SKM-1 treated with dmso at 0.1 percent for 144 hours (cell line): ENCODE results near the gene TKTL1.

ENCODE experiments used
- DNase-seq: peaks from one replicate; lab custom pipeline; 2025; ENCODE audit not compliant: unreplicated experiment; lab: John Stamatoyannopoulos, UW

Gene TKTL1

DNA sequence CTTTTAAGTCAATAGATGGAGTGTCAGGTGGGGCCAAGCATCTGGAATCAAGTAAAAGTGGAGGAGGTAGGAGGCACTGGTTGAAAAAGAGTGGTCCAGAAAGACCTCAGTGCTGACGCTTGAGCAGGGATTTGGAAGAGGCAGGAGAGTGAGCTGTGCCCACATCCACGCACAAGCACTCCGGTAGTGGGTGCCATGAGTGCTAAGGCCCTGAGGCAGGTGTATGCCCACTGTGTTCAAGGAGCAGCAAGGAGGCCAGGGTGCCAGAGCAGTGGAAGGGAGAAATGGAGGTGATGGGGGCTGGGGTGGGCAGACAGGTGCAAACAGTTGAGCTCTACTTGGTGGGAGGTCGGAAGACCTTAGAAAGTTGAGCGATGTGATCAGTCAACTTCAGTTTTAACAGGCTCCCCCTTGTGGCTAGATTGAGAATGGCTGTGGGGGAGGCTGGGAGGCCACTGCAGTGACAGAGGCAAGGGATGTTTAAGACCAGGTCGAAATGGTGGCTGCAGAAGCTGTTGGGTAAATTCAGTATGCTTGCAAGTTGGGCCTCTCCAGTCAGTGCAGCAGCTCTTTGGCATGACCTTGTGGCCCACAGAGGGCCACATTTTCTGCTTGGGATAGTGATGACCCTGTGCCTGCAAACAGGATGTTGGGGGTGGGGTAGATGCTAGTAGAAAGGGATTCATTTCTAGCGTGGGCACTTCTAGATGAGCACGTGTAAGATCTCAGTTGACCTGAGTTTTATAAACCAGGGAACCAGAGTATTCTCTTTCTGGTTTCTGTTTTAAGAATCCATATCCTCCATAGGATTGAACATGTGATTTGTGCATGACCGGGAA lies 12.7 kb downstream of the TKTL1 start:
- DNase-seq, result peak; percentile 4

DNA sequence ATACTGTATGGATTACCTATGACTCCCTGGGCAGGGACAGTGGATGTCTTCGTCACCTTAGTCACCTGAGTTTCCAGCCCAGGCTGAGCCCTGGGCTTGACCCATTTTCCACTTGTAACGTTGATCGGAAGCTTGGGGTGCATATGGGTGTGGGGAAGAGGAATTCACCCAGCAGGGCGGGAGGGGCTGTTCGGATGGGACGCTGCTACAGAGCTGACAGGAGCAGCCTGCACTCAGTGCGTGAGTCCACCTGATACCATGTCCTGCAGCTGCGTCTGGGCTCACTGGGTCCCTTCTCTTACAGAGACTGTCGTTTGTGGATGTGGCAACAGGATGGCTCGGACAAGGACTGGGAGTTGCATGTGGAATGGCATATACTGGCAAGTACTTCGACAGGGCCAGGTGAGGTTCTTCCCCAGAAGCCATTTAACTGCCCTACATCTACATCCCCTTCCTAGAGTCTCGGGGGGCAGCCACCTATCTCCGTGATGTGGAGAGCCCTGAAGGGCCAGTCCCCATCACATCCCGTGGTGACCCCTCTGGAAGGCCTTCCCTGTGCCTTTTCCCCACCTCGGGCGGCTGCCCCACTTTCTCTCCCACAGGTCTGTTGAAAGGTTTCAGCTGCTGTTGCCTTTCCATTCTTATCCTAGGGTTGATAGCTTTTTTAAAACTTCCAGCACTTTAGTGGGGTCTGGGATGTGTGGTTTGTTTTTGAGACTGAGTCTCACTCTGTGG lies 13.6 kb downstream of the TKTL1 start:
- DNase-seq, result no peak

DNA sequence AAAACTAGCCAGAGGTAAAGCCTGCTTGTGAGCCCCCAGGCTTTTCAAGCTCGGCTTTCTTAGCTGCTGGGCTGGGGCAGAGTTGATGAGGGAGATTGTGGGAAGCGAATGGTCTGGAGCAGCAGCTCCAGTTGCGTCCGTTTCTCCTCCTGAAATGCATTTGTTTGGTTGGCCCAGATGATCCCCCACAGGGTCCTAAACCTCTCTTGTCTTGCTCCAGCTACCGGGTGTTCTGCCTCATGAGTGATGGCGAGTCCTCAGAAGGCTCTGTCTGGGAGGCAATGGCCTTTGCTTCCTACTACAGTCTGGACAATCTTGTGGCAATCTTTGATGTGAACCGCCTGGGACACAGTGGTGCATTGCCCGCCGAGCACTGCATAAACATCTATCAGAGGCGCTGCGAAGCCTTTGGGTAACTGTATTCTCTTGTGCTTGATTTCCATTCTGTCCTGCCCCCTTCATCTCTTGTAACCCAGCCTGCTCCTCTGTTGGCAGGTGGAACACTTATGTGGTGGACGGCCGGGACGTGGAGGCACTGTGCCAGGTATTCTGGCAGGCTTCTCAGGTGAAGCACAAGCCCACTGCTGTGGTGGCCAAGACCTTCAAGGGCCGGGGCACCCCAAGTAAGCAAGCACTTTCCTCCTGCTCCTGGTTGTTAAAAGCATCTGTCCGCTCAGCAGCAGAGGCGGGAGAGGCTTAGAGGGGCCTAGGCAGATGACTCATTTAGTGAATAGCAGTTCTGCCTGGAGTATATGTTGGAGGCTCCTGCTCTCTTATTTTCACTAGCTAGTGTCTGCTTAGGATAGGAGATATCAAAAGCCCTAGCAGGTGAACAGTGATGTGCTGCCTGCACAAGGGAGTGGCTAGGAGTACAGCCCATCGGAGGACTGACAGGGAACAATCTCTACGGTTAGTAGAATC lies 15.3 kb downstream of the TKTL1 start:
- DNase-seq, result no peak

DNA sequence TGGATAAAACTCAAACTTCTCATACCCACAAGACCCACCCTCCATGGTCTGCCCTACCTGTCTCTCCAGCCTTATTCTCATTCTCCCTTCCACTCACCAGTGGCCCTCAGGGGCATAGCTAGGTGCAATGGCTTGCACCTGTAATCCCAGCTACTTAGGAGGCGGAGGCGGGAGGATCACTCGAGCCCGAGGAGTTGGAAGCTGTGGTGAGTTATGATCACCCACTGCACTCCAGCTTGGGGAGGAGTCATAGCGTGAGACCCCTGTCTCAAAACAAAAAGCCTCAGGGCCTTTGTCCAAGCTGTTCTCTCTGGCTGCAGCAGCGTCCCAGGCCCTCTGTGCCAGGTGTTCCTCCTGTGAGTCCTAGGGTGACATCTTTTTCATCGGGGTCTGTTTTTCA lies 16.5 kb downstream of the TKTL1 start:
- no peak for DNase-seq

DNA sequence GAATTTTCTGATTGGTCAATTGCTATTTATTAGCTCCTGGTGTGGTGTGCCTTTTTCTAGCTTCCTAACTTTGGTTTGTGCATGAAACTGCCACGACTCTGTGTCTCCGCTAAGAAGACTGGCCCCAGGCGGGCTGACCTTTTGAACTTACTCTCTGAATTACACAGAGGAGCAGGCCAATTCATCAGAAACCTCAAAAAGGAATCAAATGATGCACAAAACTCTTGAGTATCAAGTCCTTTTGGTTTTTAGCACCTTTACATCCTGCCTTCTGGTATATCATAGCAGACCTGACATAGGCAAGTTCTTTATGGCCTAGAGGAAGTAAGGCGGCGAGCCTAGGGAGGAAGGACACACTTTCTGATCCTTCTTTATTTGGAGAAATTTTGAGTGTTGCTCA lies 17.6 kb downstream of the TKTL1 start:
- DNase-seq, result no peak

DNA sequence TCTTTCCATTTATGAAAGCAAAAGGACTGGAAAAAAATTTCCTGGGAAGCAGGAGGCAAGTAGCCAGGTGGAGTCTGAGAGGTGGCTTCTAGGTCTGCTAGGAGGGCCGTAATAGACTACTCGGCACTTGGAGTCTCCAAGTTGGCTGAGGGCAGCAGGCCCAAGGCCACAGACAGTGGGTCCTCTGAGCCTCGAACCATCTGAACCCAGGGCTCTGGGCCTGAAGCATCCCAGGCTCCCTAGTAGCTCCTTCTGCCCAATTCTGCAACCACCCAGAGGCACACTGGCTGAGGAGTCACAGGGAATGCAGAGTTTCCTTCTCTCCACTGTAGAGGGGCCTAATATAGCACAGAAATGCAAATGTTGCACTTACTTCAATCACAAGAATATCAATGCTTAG lies 19.8 kb downstream of the TKTL1 start:
- no peak for DNase-seq

DNA sequence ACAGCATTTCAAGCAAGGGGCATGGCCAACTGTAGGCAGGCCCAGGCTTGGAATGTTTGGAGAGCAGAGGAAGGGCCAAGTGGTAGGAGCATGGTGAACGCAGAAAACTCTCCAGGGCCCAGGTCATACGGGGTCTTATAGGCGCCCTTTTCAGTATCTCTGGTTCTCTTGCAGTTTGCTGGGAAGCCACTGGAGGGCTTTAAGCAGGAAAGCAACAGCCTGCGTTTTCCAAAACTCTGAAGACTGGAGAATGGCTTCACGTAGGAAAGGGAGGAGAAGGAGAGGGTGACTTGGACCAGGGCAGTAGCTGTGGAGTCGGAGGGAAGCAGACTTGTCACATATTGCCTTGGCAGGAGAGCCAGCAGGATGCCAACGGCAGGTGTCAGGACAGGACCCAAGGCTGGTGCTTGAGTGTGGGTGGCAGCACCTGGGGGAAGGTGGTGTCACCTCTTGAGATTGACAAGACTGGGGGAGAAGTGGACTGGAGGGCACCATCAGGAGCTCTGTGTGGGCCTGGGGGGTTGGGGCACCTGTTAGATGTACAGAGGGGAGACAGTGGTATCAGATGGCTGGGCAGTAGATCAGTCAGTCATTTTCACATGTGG lies 21.9 kb downstream of the TKTL1 start:
- DNase-seq, result no peak

DNA sequence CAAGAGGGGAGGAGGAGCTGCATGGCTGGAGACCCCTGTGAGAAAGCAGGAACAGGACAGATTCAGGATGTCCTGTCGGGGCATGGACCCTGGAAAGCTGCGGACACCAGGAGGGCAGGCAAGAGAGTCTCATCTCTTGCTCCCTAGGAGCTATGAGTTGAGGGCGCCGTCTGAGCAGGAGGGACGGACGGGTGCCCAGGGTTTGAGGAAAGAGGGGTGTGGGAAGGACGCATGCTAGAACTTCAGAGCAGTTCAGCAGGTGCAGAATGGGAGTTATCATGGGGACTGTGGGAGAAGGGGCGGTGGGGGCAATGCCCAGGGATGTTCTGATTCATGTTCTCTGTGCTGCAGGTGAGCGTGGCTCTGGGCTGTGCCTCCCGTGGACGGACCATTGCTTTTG lies 24.8 kb downstream of the TKTL1 start:
- no peak for DNase-seq

DNA sequence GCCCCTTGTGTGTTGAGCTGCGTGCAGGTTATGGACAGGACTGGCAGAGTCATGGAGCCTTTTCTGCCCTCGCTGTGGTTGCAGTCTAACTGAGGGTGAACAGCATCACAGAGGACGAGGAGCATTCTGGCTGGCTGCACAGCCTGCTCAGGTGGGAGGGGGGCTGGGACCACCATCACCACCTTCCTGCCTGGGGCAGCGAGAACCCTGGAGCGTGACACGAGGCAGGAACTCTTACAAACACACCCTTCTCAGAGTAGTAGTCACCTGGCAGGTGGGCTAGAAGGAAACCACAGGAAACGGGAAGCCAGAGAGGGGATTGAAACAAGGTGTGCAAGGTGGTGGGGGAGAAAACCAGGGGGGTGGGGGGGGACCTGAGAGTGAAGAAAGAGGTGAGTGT lies 25.6 kb downstream of the TKTL1 start:
- DNase-seq, result no peak

DNA sequence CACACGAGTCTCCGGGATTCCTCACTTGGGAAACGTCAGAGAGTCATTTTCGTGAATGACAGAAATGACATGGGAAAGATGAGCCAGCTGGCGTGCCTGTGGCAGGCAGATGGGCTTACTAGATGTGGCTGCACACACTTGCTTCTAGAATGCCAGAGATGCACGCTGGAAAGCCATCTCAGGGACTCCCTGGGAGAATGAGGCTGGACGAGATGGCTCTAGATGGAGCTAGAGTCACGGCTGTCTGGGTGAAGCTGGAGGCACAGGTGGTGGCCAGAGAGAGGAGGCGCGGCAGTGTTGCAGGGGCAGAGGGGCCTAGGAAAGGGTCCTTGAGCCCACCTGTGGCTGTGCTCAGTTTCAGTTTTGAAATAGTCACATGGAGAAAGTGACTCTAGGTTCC lies 26.0 kb downstream of the TKTL1 start:
- DNase-seq, result no peak

DNA sequence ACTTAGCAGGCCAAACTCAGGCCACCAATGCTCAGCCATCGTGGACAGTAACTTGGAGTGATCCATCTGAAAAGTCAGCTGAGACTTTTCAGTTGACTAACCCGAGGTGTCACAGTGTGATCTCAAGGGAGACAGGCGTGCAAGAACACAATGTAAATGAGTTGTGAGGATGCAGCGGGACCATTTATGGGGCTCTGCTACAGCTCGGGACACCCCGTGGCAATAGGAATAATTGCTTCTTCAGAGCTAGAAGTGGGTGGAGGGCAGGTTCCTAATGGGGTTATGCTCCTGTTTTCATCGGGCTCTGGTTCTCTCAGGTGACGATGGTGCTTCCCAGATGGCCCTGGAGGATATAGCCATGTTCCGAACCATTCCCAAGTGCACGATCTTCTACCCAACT lies 27.3 kb downstream of the TKTL1 start:
- no peak for DNase-seq

DNA sequence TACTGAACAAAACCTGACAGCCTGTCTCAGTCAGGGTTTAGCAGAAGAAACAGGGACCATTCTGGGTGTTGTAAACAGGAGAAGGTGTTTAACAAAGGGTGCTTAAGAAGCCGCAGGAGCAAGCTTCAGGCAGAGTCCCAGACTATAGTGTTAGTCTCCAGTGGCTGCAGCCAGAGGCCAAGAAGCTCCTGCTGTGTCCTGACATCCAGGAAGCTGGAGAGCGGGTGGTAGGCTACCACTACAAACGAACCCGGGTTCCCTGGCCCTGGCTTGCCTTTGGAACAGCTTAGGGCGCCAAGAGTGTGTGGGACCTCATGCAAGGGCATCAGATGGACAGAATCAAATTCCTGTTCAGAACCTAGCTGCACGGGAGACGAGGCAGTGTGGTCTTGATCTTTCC lies 27.9 kb downstream of the TKTL1 start:
- DNase-seq, result no peak

DNA sequence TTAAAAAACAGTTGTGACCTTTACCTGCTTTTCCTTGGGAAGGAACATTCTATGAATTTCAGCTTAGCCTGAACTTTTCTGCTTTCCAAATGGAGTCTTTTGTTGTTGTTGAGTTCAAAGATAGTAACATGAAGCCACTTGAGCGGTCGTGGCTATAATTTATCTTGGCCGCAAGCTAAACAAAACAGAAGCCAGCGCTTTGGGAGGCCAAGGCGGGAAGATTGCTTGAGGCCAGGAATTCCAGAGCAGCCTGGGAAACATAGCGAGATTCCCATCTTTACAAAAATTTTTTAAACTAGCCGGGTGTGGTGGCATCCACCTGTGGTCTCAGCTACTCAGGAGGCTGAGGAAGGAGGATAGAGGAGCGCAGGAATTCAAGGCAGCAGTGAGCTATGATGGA lies 29.9 kb downstream of the TKTL1 start:
- DNase-seq, result no peak

DNA sequence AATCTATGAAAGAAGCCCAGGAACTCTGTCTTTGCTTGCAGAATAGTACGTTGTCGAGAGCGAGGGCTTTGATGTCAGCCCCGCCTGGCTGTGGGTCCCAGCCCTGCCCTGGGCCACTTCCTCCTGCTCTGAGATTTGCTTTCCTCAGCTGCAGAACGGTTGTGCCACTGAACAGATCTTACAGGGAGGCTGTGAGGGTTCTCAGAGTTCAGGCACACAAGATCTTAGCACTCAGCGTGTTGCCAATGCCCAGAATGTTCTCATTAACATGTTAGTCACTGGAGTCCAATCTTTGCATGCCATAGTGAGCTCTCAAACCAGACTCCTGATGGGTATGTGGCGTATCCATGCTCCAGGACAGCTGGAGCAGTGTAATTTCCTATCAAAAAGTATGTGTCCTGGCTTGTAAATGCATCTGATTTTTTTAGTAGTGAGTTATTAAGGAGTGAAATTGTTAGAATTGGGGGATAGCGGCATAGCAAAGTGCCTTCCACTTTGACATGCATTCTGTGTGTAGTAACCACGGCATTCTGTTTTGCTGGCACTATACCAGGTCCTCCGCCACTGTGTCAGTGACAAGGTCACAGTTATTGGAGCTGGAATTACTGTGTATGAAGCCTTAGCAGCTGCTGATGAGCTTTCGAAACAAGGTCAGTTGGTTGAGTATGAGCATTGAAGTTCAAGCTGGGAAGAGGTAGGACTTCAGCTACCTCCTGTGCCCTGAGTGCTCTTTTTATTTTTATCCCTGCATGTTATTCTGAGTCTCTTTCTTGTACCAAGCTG lies 31.6 kb downstream of the TKTL1 start:
- no peak for DNase-seq

DNA sequence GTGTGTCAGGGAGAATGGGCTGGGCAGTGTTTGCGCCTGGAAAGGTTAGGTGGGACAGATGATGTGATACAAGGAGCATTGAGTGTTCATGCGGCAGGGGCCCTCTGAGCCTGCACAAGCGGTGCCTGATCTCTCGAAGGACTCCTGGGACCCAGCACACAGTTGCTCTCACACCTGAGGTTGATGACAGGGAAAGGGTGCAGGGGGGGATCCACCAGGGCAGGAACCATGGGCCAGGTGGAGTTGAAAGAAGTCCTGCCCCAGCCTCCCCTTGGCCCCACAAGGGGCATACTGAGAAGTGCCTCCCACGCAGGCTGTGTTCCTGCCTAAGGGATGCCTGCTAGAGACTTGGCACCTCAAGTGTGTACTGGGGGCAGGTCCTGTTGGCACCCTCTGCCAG lies 33.1 kb downstream of the TKTL1 start:
- no peak for DNase-seq

DNA sequence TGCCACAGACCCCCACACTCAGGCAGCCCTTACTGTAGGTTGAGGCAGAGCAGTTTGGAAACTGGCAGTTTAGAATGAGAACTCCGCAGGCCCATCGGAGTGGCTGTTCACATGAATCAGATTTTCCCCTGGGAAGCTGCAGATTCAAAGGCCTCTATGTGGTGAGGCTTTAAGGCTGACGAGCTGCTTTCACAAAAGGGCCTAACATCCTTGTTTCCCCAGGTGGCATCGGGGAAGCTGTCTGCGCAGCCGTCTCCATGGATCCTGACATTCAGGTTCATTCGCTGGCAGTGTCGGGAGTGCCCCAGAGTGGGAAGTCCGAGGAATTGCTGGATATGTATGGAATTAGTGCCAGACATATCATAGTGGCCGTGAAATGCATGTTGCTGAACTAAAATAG lies 33.7 kb downstream of the TKTL1 start:
- no peak for DNase-seq

DNA sequence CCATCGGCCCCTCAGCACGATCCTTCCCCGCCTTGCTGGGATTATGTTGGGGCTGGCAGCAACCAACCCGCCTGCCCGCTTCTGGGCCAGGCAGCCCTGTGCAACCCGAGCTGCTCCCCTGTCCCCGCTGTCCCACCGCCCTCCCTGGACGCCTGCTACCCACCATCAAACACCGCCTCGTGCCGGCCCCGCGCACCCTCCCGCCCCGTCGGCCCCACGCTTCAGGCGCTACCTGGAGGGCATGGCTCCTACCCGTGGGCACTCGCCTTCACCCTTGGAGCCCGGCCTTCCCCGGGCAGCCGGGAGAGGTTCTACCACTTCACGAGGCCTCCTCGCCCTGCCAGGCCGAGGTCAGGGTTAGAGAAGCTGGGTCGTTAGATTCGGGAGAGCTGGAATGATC lies 37.0 kb downstream of the TKTL1 start:
- no peak for DNase-seq

DNA sequence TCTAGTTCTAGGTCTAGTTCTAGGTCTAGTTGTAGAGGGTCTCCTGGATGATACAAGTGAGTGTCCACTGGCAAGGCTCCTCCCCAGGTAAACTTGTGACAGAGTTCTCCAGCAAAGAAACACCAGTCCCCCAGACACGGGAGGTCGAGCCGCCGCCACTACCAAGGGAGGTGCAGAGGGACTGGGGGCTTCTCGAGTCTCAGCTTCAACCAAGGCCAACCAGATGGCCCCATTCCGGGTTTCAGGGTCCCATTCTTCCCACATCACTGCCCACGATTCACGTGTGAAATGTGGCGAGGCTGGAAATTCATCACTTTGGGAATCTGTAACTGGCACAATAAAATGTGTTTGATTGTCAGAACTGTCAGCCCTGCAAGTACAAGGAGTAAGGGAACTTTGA lies 37.5 kb downstream of the TKTL1 start:
- DNase-seq, result no peak

DNA sequence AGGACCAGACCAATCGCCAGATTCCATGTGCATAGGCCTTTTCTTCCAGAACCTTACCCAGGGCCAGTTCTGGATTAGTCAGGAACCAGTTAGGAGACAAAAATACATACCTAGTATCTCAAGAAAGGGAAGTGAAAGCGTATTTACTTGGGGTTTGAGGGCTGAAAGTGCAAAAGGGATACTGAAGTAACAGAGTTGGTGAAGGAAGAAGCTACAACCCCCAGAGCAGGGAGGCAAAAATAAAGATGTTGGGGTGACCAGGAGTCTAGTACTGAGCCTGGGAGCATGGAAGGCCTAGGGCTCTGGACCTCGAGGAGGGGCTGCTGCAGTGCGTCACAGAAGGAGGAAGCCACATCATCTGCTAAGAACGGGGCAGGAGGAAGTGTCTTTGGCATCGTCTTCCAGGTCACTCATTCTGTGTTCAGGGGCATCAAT lies 38.3 kb downstream of the TKTL1 start:
- peak; percentile 10 for DNase-seq

DNA sequence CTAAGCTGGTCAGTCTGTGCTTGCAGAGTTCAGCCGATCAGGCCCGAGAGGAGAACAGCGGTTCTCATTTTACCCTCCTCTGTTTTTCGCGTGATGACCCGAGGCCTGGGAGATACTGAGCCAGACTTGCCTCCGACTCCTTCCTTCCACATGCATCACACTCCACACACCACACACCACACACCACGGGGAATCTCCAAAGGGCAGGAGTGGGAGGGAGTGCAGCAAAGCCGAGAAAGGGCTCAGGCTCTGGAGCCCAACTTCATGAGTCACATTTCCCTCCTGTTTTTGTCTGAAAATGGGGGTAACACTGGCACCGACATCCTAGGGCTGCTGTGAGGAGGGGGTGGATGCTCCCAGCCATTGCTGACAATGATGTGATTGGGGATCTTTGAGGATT lies 38.9 kb downstream of the TKTL1 start:
- DNase-seq, result no peak
